Lower lobe of right lung (tissue), 2 donors: ENCODE data around the gene ATP6V0D1. TPM values are rescaled to one million over a fixed set of nuclear protein-coding genes. Genes with fewer than 3 reads are reported as not detected.

Experiments used
- ATAC-seq, 2 donors: fragments of 200-7000 bp; cut with Tn5 transposase; one replicate each; pipeline ENCODE4 v1.9.1; 2020 to 2022; ENCODE audit warnings: mild to moderate bottlenecking in 2 of 2, moderate library complexity in 2 of 2
- DNase-seq: peaks from one replicate; pipeline ENCODE4 v3.0.0-alpha.2; 2020
- H3K27ac ChIP-seq: fragments of 200-600 bp; one replicate; pipeline ENCODE4 v1.8.0; 2022
- H3K27me3 ChIP-seq: fragments of 200-600 bp; one replicate; pipeline ENCODE4 v1.8.0; 2022; ENCODE audit warnings: low read depth
- H3K36me3 ChIP-seq: fragments of 200-600 bp; one replicate; pipeline ENCODE4 v1.8.0; 2022; ENCODE audit warnings: mild to moderate bottlenecking
- H3K4me1 ChIP-seq: fragments of 200-600 bp; one replicate; pipeline ENCODE4 v1.8.0; 2022
- H3K4me3 ChIP-seq: fragments of 200-600 bp; one replicate; pipeline ENCODE4 v1.8.0; 2022; ENCODE audit warnings: mild to moderate bottlenecking
- H3K9me3 ChIP-seq: fragments of 200-600 bp; one replicate; pipeline ENCODE4 v1.8.0; 2022
- intact Hi-C: fragments of 100-400 bp; cut with DNase I; formaldehyde crosslinking; loops from one replicate; pipeline ENCODE4 v1.11.0; 2022
- total RNA-seq: library from RNA; stranded (reverse); fragmentation: NEBNext Ultra II Directional; extraction: Animal tissue kit (Norgen Biotek cat#: 25700); gene quantifications from one replicate; pipeline ENCODE4 v1.2.1, GENCODE V29; 2021
- TF ChIP-seq, protein P1 (sequence below): fragments of 200-600 bp; IDR thresholded peaks from one replicate; pipeline ENCODE4 v1.8.0; 2022; ENCODE audit warnings: antibody characterized with exemption, mild to moderate bottlenecking
- donor health status: DM: no; HTN: yes; CAD: no; lungs with severe emphysema.

ATP6V0D1 gene
- total RNA-seq, 1 donor from 2014 or later, result 175 TPM

DNA sequence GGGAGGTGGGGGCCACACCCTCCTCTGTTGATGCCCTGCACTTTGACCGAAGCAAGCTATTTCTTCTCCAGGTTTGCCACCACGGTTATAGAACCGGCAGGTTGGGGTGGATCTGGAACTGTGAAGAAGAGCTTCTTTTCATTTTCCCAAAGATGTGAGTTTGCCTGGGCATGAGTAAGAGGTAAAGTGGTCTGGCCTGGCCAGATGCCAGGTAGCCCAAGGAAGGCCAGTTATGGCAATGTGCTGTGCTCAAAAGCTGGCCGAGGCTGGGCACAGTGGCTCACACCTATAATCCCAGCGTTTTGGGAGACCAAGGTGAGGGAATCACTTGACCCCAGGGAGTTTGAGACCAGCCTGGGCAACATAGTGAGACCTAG lies 18.7 kb downstream of the ATP6V0D1 start:
- Histone ChIP-seq H3K9me3 (no peaks in the 10 kb centered on the region), H3K36me3 (peaks cover 17% of the 10 kb centered on the region), H3K27ac (peak overlapping the region; percentile 11), H3K4me1 (peaks cover 77% of the 10 kb centered on the region), H3K4me3 (no peak overlapping the region), H3K27me3 (no peaks in the 10 kb centered on the region)
- DNase-seq (no peak), ATAC-seq (no peak)
- TF ChIP-seq, protein P1, sequence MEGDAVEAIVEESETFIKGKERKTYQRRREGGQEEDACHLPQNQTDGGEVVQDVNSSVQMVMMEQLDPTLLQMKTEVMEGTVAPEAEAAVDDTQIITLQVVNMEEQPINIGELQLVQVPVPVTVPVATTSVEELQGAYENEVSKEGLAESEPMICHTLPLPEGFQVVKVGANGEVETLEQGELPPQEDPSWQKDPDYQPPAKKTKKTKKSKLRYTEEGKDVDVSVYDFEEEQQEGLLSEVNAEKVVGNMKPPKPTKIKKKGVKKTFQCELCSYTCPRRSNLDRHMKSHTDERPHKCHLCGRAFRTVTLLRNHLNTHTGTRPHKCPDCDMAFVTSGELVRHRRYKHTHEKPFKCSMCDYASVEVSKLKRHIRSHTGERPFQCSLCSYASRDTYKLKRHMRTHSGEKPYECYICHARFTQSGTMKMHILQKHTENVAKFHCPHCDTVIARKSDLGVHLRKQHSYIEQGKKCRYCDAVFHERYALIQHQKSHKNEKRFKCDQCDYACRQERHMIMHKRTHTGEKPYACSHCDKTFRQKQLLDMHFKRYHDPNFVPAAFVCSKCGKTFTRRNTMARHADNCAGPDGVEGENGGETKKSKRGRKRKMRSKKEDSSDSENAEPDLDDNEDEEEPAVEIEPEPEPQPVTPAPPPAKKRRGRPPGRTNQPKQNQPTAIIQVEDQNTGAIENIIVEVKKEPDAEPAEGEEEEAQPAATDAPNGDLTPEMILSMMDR, result no peak
- intact Hi-C loops, result no loop called here

DNA sequence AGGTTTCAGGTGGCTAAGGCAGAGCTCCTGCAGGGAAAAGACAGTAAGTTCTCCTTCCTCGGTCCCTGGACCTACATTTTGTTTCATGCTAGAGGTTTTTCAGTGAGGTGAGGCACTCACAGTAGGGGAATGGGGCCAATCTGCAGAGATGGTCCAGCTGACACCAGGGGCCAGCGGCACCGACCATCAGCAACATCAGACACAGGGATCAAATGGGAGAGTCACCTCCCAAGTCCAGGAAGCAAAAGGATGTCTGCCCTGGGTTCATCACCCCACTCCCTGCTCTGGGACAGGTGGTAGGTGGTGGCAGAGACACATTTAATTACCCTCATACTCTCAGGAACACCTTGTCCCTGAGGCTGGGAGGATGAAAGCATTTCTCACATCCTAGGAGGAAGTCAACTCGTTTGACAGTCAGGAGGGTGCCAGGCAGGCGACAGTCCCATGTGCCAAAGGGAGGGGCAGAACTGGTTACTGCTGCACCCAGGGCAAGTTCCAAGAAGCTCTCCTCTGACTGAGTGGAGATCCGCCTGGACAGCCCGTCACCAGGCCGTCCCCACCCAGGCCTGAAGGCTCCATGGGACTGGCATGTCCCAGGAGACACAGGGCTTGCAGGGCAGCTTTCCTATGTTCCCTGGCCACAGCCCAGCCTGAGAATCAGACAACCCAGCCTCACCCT lies 19.2 kb downstream of the ATP6V0D1 start:
- peaks cover 17% of the 10 kb centered on the region for H3K36me3 ChIP-seq
- H3K4me1 ChIP-seq, result peaks cover 82% of the 10 kb centered on the region
- TF ChIP-seq, protein P1, result no peak
- H3K9me3 ChIP-seq, result no peaks in the 10 kb centered on the region
- DNase-seq (peak; percentile 62), ATAC-seq (peak; percentile 15 to 55)
- intact Hi-C loops, result no loop called here
- H3K27ac ChIP-seq, result peak overlapping the region; percentile 11
- H3K27me3 ChIP-seq, result no peaks in the 10 kb centered on the region
- H3K4me3 ChIP-seq, result no peak overlapping the region

DNA sequence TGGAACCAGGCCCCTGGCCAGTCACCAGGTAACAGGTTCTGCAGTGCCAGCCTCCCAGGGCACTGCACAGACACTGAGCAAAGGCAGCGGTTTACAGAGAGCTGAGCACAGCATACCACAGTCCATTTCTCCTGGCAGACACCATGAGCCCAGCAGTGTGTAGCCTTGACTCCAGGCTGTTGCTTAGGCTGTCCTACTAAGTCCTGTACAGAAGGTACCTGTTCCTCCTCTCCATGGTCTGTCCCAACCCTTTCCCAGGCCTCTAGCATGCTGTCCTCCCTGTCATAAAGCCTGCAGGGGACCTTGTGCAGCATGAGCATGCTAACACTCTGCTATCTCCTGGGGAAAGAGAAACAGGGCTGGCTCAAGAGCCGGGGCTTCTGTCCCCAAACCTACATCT lies 20.0 kb downstream of the ATP6V0D1 start:
- Histone ChIP-seq H3K4me3 (no peak overlapping the region), H3K27me3 (no peaks in the 10 kb centered on the region), H3K36me3 (peaks cover 17% of the 10 kb centered on the region), H3K4me1 (peaks cover 89% of the 10 kb centered on the region), H3K27ac (peak overlapping the region; percentile 13), H3K9me3 (no peaks in the 10 kb centered on the region)
- DNase-seq (no peak), ATAC-seq (no peak)
- TF ChIP-seq, protein P1, result no peak
- intact Hi-C loops, result no loop called here

DNA sequence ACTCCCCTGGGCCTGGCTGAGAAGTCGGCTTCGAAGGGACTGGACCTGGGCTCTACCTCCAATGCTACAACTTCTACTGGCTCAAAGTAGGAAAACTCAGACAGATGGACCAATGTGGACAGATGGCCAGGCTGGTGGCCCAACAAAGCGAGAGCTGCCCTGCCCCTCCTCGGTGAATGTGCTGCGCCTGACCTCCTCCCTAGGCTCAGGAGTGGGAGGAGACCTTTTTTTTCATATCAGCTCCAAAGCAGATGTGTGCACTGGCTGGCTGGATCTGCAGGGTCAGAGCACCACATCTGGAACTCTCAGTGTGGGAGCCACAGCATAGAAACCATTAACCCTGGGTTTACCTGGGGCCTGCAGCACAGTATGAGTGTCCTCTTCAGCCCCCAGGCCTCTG lies 20.8 kb downstream of the ATP6V0D1 start:
- ATAC-seq, result no peak
- H3K27ac ChIP-seq, result peak overlapping the region; percentile 80
- H3K4me1 ChIP-seq, result peaks cover 81% of the 10 kb centered on the region

DNA sequence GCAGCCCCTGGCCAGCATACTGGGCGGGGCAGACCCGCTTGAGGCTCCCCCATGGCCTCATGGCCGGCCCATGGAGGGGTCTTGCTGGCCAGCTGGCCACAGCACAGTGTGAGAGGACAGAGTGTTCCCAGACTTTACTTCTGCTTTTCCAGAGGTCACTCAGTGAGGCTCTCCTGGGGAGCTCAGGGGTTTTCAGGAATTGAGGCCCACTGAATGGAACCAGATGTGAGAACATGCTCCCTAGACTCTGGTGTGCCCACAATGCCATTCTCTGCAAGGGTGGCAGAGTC lies 21.2 kb downstream of the ATP6V0D1 start:
- DNase-seq (peak; percentile 55), ATAC-seq (peak; percentile 17 to 18)
- no peak overlapping the region for H3K4me3 ChIP-seq
- TF ChIP-seq, protein P1, result no peak
- peak overlapping the region; percentile 80 for H3K27ac ChIP-seq
- H3K4me1 ChIP-seq, result peaks cover 78% of the 10 kb centered on the region
- intact Hi-C loops, result no loop called here
- H3K9me3 ChIP-seq, result no peaks in the 10 kb centered on the region
- H3K36me3 ChIP-seq, result peaks cover 17% of the 10 kb centered on the region
- H3K27me3 ChIP-seq, result no peaks in the 10 kb centered on the region

More for the DNA sequence above, 20.8 kb downstream of the ATP6V0D1 start:
- TF ChIP-seq, protein P1, result no peak
- Histone ChIP-seq H3K4me3 (no peak overlapping the region), H3K27me3 (no peaks in the 10 kb centered on the region), H3K9me3 (no peaks in the 10 kb centered on the region), H3K36me3 (peaks cover 18% of the 10 kb centered on the region)
- intact Hi-C loops, result no loop called here
- DNase-seq, result no peak
